SK-N-SH (cell line): ENCODE measurements around the gene POLDIP3. TPM values are rescaled to one million over a fixed set of nuclear protein-coding genes. Genes with fewer than 3 reads are reported as not detected.

Source experiments
- CTCF ChIA-PET: fragments of 300-600, 350-600 bp; formaldehyde crosslinking; extraction: SDS; loops from one replicate; lab custom pipeline; 2021; lab: Yijun Ruan, JAX
- POLR2A ChIA-PET: fragments of 350-600 bp; sonication (Branson Sonifier 250); formaldehyde crosslinking; extraction: SDS; loops from one replicate; lab custom pipeline; 2020; ENCODE audit warnings: antibody characterized with exemption, inconsistent platforms; lab: Yijun Ruan, JAX
- DNase-seq: peaks from one replicate; pipeline ENCODE4 v3.0.0; 2012
- H2AFZ ChIP-seq: fragments of 200-600 bp; sonication (generic); 2 replicates; pipeline ENCODE4 v1.8.1; 2016; ENCODE audit warnings: antibody characterized with exemption, mild to moderate bottlenecking, low read depth
- H3F3A ChIP-seq: fragments of 200-600 bp; sonication (generic); replicated peaks from 2 replicates; pipeline ENCODE3; 2016; ENCODE audit warnings: antibody characterized with exemption, mild to moderate bottlenecking; ENCODE audit not compliant: insufficient read depth
- H3K27ac ChIP-seq, 2 experiments: fragments of 200-500 bp in 1 of 2; fragments of 200-600 bp in 1 of 2; sonication (Bioruptor generic) in 1 of 2; sonication (generic), shearing (Covaris generic) in 1 of 2; 2 replicates each; pipeline versions ENCODE4 v1.5.1 to v1.6.1; 2014 to 2016; ENCODE audit warnings: low read depth in 2 of 2, inconsistent platforms in 1 of 2, low read length in 1 of 2, mild to moderate bottlenecking in 1 of 2, mixed read lengths in 1 of 2
- H3K27me3 ChIP-seq: fragments of 200-600 bp; sonication (generic), shearing (Covaris generic); 2 replicates; pipeline ENCODE4 v1.6.1; 2016; ENCODE audit warnings: mixed run types; ENCODE audit not compliant: insufficient read depth
- H3K36me3 ChIP-seq, 2 experiments: fragments of 200-500 bp in 1 of 2; fragments of 200-600 bp in 1 of 2; sonication (Bioruptor generic) in 1 of 2; sonication (generic) in 1 of 2; replicated peaks in 1 of 2; 2 replicates each; pipeline versions ENCODE3 to v1.5.1; 2014 to 2016; ENCODE audit warnings: low read length in 1 of 2, mild to moderate bottlenecking in 1 of 2; ENCODE audit not compliant: insufficient read depth in 2 of 2, control insufficient read depth in 1 of 2
- H3K4me1 ChIP-seq, 2 experiments: fragments of 200-500 bp in 1 of 2; fragments of 200-600 bp in 1 of 2; sonication (Bioruptor generic) in 1 of 2; sonication (generic), shearing (Covaris generic) in 1 of 2; 2 replicates each; pipeline versions ENCODE4 v1.5.1 to v1.6.1; 2014 to 2016; ENCODE audit warnings: low read depth in 1 of 2, low read length in 1 of 2, mixed run types in 1 of 2; ENCODE audit not compliant: insufficient read depth in 2 of 2, control insufficient read depth in 1 of 2
- H3K4me2 ChIP-seq: fragments of 200-600 bp; sonication (generic), shearing (Covaris generic); 2 replicates; pipeline ENCODE4 v1.6.1; 2017; ENCODE audit warnings: mixed run types
- H3K4me3 ChIP-seq, 2 experiments: fragments of 200-500 bp in 1 of 2; fragments of 200-600 bp in 1 of 2; sonication (Bioruptor generic) in 1 of 2; sonication (generic), shearing (Covaris generic) in 1 of 2; 2 replicates each; pipeline versions ENCODE4 v1.5.1 to v1.8.1; 2014 to 2016; ENCODE audit warnings: low read depth in 2 of 2, inconsistent platforms in 1 of 2, low read length in 1 of 2, mild to moderate bottlenecking in 1 of 2, mixed read lengths in 1 of 2, moderate library complexity in 1 of 2
- H3K79me2 ChIP-seq: fragments of 200-600 bp; sonication (generic); 2 replicates; pipeline ENCODE4 v1.8.1; 2017; ENCODE audit warnings: mild to moderate bottlenecking; ENCODE audit not compliant: insufficient read depth
- H3K9ac ChIP-seq: fragments of 200-600 bp; sonication (generic); 2 replicates; pipeline ENCODE4 v1.6.1; 2017; ENCODE audit warnings: mixed run types
- H3K9me2 ChIP-seq: fragments of 200-600 bp; sonication (generic); 2 replicates; pipeline ENCODE4 v1.6.1; 2017; ENCODE audit warnings: mixed run types
- H3K9me3 ChIP-seq: fragments of 200-600 bp; sonication (generic); 2 replicates; pipeline ENCODE4 v1.6.1; 2017; ENCODE audit warnings: mixed run types, mild to moderate bottlenecking, moderate library complexity
- H4K20me1 ChIP-seq: fragments of 200-600 bp; sonication (generic); 2 replicates; pipeline ENCODE4 v1.6.1; 2017; ENCODE audit warnings: mild to moderate bottlenecking, mixed run types; ENCODE audit not compliant: insufficient read depth
- CTCF ChIP-seq: fragments of 200-600 bp; sonication (generic); IDR thresholded peaks from 2 replicates; pipeline ENCODE4 v1.6.1; 2017; ENCODE audit warnings: antibody characterized with exemption, mild to moderate bottlenecking, moderate library complexity
- FOXM1 ChIP-seq: IDR thresholded peaks from 2 replicates; pipeline ENCODE4 v1.4.0; 2012; ENCODE audit warnings: low read depth, mild to moderate bottlenecking
- MEF2A ChIP-seq: IDR thresholded peaks from 2 replicates; pipeline ENCODE4 v1.4.0; 2012; ENCODE audit warnings: low read depth, borderline replicate concordance
- MXI1 ChIP-seq: IDR thresholded peaks from 2 replicates; pipeline ENCODE4 v1.6.1; 2012; ENCODE audit warnings: mild to moderate bottlenecking, low read depth, low read length, improper control_type of control experiment
- RAD21 ChIP-seq: IDR thresholded peaks from 2 replicates; pipeline ENCODE4 v1.6.1; 2012; ENCODE audit warnings: mild to moderate bottlenecking, low read length
- RCOR1 ChIP-seq: fragments of 150-350 bp; IDR thresholded peaks from 2 replicates; pipeline ENCODE4 v1.6.1; 2017; ENCODE audit warnings: antibody characterized with exemption, low read length
- REST ChIP-seq: IDR thresholded peaks from 2 replicates; pipeline ENCODE4 v1.6.1; 2012; ENCODE audit warnings: mild to moderate bottlenecking, low read depth, low read length, moderate library complexity
- RFX5 ChIP-seq: IDR thresholded peaks from 2 replicates; pipeline ENCODE4 v1.6.1; 2012; ENCODE audit warnings: mild to moderate bottlenecking, improper control_type of control experiment, low read length
- RXRA ChIP-seq: IDR thresholded peaks from 2 replicates; pipeline ENCODE4 v1.4.0; 2012; ENCODE audit warnings: low read depth, mild to moderate bottlenecking, borderline replicate concordance
- TAF1 ChIP-seq: IDR thresholded peaks from 2 replicates; pipeline ENCODE4 v1.6.1; 2012; ENCODE audit warnings: low read depth, mild to moderate bottlenecking, low read length, moderate library complexity, borderline replicate concordance
- TEAD4 ChIP-seq: IDR thresholded peaks from 2 replicates; pipeline ENCODE4 v1.4.0; 2012; ENCODE audit warnings: mild to moderate bottlenecking, borderline replicate concordance; ENCODE audit not compliant: insufficient read depth
- USF1 ChIP-seq: IDR thresholded peaks from 2 replicates; pipeline ENCODE4 v1.4.0; 2012; ENCODE audit warnings: low read depth, borderline replicate concordance
- YY1 ChIP-seq: IDR thresholded peaks from 2 replicates; pipeline ENCODE4 v1.4.0; 2012; ENCODE audit warnings: low read depth, mild to moderate bottlenecking
- ZBTB33 ChIP-seq: IDR thresholded peaks from 2 replicates; pipeline ENCODE4 v1.4.0; 2012; ENCODE audit warnings: low read depth, borderline replicate concordance
- WGBS: methylation state at CpG from one replicate; pipeline ENCODE4 v1.1.6; 2017; ENCODE audit warnings: low lambda C conversion rate; 5-methylcytosine and 5-hydroxymethylcytosine counted together
- polyA plus RNA-seq, 3 experiments: library from polyadenylated mRNA; depleted of rRNA; stranded (reverse); fragments of >200 nt; gene quantifications; 2 replicates each; pipeline ENCODE4 v1.2.3, GENCODE V29; 2012

POLDIP3 gene
- polyA plus RNA-seq, 1 of the 3 experiments (the other 2 are of a cell fraction), result 18.8 TPM

- DNase-seq, result no peak
- no peak overlapping the region for H2AFZ ChIP-seq
- WGBS, result 93% methylated on average over 9 of the region's 11 CpGs
- no peaks in the 10 kb centered on the region for H3K9me3 ChIP-seq
- H3F3A ChIP-seq, result no peaks in the 10 kb centered on the region
- TF ChIP-seq USF1 (no peak), RCOR1 (no peak), CTCF (no peak), REST (no peak), RAD21 (no peak), MXI1 (no peak), RFX5 (no peak), FOXM1 (no peak), YY1 (no peak), TAF1 (no peak), TEAD4 (no peak), MEF2A (no peak), RXRA (no peak), ZBTB33 (no peak)
- no peaks in the 10 kb centered on the region for H4K20me1 ChIP-seq
- peaks cover 21 to 34% of the 10 kb centered on the region in 2 experiments for H3K36me3 ChIP-seq
- H3K4me1 ChIP-seq, result peaks cover 0 to 14% of the 10 kb centered on the region in 2 experiments; a peak in 1 of 4 replicates
- H3K79me2 ChIP-seq, result 0 out of 2 replicates have a peak, but pooled peaks cover 12% of the 10 kb centered on the region
- CTCF ChIA-PET, result interaction anchor here (0.8 kb wide), 1 partner anchor 14 kb away, joined by 4 read pairs; no protein-coding TSS in a partner anchor
- H3K27me3 ChIP-seq, result no peaks in the 10 kb centered on the region
- POLR2A ChIA-PET, result no interaction called here
- H3K4me2 ChIP-seq, result no peak overlapping the region
- H3K4me3 ChIP-seq, result no peak overlapping the region
- no peaks in the 10 kb centered on the region for H3K9me2 ChIP-seq
- H3K27ac ChIP-seq, result no peak overlapping the region; a peak in 1 of 4 replicates
- H3K9ac ChIP-seq, result no peak overlapping the region
Observed at GRCh38 chr22:42596863-42597530, 17.7 kb downstream of the POLDIP3 start.
